Activated naive CD4-positive, alpha-beta T cell (primary cell): ENCODE measurements around the gene MAP3K15.
A peak's percentile ranks its signal among the peaks of the same experiment; 100 is the strongest.

Source experiments
- DNase-seq, 4 experiments: peaks; one replicate each; lab custom pipeline; 2025; lab: John Stamatoyannopoulos, UW

The MAP3K15 gene

DNA sequence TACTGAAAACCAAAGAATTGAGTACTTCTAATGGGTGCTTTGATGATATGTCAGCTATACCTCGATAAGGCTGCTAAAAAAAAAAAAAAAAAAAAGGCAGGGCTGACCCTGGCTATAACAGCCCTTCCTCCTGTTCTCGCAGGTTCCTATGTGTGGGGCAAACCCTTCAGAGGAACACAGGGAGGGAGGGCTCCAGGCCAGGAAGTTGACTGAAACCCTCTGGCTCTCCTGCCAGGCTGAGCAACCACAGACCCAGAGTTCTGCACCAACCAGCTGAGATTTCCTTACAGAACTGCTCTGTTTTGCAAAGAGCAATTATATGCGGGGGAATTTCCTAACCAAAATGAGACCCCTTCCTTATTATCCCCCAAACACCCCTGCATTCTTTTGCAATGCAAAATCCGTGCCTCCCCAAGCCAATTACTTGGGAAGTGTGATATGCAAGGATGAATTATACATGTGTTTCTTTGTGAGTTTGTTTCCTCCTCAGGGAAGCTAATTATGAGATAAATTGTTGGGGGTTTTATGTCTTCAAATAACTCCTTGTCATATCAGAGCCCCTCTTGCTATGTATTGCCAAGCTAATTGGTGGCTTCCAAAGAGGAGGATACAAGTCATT, 126.0 kb downstream of the MAP3K15 start:
- no peak for DNase-seq

DNA sequence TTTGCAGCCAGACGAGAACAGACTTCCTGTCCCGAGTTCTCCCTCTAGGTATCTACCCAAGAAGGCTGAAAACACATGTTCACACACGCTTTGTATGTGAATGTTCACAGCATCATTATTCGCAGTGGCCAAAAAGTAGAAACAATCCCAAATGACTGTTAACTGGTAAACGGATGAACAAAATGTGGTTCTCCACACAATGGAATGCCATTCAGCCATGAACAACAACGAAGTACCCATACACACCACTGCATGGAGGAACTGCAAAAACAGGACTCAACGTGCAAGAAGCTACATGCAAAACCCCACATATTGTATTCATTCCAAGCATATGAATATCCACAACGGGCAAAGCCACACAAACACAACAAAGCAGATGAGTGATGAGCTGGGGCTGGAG, 126.6 kb downstream of the MAP3K15 start:
- DNase-seq, result no peak

DNA sequence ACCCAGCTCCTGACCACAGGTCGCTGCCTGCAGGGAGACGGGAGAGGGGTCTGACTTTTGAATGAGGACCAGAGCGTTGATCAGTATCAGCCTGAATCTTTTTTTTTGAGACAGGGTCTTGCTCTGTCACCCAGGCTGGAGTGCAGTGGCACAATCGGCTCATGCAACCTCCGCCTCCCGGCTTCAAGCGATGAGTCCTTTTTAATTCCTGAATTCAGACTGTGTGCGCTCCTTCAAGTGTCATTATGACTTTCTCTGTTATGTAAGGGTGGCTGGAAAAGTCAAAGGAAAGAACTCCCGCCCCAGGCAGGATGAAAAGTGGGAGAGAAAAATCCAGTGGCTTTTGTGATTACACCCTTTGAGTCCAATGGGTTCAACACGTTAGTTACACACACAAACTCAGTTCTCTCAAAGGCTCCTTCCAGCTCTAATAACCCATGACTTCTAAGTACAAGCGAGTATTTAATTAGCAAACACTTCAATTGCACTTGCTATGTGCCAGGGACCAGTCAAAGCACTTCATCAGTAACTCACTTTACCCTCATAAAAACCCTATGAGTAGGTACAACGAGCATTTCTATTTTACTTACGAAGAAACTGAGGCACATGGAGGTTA, 127.1 kb downstream of the MAP3K15 start:
- no peak for DNase-seq

DNA sequence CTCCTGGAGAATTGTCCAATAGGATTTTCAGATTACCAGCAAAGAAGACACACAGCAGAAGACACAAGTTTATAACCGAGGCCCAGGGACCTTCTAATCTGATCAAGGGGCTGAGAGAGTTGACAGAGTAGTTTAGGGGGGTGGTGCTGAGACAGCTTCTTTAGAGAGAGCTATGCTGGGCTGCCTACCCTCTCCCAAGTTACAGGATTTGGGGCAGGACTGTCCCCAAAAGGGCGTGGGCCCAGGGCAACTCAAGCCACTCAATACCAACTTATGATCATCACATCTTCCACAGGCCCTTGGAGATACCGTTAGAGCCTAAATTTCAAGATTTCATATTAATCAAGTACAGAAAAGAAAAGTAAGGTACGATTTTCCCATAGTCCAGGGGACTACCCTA, 128.6 kb downstream of the MAP3K15 start:
- no peak for DNase-seq

DNA sequence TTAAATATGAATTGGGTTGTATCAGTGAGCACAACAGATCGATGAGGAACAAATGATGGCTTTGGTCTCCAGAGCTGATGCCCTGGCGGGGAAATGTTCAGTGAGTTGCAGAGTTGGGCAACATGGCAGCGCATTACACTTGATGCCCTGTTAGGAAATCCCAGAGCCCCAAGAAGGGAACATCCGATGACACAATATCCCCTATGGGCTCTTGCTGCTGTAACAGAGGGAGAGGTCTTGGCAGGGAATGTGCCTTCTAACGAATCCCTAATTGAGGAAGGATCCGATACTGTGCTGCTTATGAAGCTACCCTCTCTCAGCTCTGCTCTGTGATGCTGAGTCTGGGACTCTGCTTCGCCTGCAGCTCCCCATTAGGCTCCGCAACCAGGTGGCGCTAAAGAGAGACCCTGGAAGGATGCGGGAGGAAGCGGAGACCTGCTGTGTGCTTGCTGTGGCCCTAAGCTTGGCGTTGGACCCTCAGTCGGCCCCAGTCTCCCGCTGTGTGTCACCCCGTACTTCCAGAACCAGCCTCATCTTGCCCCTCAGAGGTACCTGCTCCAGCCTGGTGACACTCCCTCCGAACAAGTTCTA, 132.7 kb downstream of the MAP3K15 start:
- DNase-seq, result peak; percentile 6 to 42 (median 26)

DNA sequence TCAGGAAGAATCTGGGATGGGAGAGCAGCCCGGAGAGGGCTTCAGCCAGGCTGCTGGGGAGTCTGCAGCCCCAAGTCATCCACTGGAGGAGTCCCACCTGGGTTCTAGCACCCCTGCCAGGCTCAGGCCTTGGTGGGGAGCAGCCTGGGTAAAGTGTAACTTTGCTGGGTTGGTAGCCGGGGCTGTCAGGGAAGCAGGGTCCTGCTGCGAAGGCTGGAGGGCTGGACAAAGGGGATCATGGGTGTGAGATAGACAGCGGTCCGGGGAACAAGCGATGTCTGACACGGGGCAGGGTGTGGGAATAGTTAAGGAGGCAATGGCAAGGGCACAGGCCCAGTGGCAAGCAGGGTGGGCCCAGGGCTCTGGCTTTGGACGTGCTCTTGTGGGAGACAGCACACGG, 134.0 kb downstream of the MAP3K15 start:
- no peak for DNase-seq

DNA sequence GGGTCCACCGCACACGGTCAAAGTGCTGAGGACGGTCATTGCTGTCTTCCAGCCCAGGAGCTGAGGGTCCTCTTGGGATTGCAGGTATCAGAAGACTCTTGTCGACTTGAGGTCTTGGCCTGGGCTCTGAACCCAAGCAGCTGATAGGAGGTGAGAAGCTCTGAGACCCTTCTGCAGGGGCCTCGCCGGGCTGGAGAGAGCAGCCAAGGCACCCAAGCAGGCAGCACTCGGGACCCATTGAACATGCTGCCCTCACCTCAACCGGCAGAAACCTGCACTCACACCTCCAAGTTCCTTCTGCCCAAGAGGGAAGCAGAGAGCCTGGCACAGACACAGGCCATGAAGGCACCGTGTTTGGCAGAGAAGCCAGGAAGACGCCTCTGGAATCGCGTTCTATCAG, 137.5 kb downstream of the MAP3K15 start:
- DNase-seq, result no peak

DNA sequence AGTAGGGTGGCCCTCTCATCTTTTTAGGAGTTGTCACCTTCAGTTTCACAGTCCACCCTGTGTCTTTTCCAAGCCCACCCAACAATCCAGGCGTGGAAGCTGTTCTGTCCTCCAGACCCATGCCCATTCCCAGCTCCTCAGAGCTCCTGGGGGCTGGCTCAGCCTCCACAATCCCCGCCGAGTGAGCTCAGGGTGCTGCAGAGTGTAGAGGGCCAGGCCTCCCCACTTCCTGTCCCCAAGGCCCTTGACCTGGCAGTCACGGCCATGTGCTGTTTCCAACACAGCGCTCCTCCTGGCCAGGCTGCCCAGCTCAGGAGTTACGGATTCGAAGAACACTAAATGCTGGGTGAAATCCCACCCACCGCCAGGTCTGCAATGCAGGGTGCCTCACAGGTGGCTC, 139.8 kb downstream of the MAP3K15 start:
- DNase-seq, result no peak

DNA sequence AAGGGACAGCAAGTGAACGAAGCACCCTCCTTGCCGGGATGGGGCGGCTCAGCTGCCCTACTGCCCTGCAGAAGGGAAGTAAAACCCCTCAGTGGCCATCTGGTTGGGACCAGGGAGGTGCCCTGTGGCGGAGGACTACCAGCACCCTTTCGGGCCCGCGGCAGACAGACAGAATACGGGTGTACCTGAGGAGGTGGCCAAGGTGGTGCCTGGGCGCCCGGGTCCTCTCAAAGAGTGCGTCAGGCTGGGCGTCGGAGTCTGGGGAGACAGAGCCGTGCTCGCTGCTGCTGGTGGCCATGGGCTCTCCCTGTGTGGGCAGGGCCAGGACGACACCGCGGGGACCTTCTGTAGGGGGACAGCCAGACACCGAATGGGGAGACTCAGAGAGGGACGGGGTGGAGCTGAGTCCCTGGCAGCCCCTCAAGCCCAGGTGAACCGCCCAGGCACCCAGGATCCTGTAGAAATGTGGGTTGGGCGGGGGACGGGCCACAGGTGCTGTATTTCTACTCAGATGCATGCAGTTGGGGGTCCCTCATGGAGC, 141.9 kb downstream of the MAP3K15 start:
- DNase-seq, result no peak

DNA sequence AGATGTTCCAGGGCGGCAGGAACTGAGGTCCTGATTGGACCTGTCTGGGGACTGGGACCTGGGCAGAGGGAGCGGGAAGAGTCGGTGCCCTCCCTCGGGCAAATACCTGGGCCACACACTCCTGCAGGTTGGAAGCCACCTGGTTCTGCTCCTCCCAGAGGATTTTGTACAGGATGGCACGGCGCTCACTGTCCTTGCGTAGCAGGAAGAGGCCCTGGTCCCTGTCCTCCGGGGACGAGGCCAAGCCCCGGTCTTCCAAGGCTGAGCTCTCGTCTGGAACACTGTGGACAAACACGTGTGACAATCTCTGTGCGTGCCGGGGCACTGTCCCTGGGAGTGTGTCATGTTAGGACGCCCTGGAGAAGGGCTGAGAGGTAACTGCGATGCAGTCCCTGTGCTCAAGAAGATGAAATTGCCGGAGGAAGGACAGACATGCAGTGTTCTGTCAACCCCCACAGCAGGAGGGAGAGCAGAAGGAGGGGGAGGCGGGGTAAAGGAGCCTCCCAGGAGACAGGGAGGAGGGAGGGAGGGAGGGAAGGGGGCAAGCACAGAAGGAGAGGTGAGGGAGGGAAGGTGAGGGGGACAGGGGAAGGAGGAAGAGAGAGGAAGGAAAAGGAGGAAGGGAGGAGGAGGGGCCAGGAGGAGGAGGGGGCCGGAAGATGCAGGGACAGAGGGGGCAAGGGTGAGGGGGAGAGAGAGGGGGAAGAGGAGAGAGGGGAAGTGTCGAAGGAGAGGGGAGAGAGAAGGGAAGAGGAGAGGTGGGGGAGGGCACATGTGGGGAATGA, 142.6 kb downstream of the MAP3K15 start:
- DNase-seq, result no peak

DNA sequence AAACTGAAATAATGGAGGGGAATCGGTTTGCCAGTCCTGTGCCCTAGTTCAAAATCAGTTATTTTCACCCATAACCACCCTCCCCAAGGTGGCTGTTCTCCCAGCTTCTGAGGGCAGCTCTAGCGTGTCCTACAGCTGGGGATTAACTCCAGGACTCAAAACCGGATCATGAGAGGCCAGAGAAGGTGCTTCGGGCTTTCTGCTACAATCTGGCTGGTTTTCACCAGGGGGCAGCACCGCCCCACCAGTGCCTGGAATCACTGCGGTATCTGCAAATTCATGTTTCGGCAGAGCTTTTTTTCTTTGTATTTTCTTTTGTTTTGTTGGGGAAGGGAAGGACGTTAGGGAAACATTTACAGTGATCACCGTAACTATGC, 143.2 kb downstream of the MAP3K15 start:
- DNase-seq, result peak; percentile 1 to 53 (median 23)

DNA sequence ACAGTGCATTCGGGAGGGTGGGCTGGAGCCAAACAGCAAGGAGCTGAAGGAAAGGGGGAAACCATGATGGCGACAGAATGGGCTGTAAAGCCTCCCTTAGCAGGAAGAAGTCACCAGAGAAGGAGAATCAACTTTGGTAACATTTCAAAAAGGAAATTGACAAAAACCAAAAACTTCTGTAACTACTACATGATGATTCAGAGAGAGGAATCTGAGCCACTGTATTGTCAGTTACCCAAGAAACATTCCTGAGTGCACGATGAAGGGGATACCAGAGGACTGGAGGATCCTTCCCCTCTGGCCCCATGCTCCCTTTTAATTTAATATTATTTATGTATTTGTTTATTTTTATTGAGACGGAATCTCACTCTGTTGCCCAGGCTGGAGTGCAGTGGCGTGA, 145.2 kb downstream of the MAP3K15 start:
- no peak for DNase-seq

DNA sequence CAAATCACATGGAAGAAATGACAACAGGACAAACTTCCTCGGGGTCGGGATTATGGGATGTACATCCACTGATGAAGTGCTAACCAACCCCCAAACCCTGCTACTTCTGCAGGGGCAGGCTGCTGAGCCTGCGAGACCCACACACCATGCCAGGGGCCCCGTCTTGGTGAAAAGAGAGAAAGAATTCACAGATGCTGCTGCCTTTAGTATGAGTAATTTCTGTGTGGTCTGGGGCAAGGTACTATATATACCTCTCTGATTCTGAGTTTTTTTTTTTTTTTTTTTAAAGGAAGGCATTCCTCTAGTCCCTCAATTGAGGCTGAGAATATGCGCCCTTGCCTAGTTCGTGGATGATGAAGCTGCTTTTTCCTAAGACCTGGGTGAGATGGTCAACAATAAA, 146.7 kb downstream of the MAP3K15 start:
- DNase-seq, result no peak

DNA sequence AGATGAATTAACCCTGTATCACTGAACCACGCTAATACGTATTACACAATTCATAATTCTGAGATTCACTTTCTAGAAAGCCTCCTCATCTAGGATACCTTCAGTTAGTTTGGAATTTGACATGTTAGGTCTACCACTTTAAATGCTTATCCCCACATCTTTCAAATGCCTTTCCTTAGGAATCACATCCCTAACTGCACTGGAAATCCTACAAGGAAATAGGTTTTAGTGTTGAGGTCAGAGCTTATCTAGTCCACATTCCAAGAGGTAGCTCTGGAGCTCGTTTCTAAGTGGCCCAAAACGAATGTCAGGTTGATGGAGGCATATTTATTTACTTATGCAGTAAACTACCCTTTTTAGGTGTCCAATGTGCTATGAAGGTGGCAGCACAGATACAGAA, 153.6 kb downstream of the MAP3K15 start:
- DNase-seq, result no peak

DNA sequence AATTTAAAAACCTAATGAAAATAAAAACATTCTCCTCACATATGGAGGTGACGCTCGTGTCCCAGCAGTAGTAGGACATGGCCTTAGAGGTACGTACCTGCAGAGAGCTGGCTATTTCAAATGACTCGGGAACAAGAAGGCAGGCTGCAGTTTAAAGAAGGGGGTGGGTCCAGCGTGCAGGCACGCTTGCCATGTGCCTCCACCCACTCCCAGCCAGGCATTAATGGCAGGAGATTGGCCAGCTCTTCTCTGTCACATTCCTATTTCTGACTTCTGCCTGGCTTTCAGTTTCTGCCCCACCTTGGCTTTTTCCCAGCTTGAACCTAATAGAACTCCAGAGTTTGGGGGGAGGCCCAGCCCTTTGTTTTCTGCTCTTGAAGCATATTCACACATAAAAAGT, 154.4 kb downstream of the MAP3K15 start:
- no peak for DNase-seq

DNA sequence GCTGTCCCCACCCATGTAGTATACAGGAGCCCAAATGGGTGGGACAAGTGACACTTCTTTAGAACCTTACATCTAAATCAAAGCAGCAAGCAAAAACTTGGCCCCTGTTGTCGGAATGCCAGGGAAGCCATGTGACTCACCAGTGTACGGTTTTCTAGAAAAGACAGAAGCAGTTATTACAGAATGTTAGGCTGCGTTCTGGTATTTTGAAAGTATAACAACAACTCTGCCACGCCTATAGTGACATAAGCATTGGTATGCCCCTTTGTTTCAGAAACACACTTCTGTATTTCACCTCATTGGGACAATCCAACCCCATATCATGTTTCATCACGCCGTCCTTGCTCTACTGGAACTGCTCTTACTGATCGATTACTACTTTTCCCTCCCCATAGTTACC, 156.8 kb downstream of the MAP3K15 start:
- no peak for DNase-seq

DNA sequence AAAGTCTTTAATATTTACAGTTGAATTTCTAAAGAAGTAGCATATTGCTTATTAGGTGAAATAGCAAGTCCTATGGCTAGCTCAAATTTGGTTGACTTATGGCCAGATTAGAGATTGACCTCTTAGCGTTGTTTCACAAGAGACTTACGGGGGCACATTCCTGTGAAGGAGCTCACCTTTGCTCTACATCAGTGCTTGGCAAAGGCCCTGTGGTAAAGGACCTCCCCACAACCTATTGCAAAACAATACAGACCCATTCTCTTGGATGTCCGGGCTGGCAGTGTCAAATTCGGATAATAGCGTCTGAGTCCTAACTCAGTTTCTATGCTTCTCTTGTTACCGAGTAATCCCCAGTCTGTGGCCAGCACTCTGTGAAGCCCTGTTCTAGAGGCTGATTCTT, 160.7 kb downstream of the MAP3K15 start:
- DNase-seq, result no peak

DNA sequence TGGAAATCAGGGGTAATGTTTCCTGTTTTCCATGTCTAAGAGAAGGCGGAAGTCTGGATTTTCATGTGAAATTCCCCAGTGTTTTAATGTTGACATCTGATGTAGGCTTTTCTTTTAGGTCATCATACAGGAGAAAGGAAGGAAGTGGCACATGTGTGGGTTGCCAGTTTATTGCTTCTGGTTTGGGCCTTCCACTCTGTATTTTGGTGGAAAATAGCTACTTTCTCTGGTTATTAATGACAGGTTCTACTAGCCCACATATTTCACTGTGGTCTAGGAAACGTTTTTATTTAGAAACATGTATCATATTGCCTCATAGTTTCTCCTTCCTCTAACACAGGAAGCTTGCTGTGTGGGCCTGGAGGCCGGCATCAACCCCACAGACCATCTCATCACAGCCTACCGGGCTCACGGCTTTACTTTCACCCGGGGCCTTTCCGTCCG, 164.3 kb downstream of the MAP3K15 start:
- DNase-seq, result no peak

DNA sequence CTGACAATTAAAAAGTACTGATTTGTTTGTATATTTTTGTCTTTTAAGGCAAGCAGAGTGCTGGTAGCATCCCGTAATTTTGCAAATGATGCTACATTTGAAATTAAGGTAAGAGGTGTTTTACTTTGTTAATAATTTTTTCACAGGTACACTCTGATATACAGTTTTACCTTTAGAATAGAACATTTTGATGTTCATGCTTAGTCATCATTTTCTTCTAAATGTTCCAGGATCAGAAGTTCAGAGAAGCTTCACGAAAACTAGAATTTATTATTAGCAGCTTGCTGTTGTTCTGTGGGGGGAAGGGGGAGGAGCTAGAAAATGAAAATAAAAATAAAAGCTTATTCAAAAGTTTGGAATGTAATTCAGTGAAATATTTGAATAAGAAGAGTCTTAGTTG, 166.0 kb downstream of the MAP3K15 start:
- DNase-seq, result no peak

DNA sequence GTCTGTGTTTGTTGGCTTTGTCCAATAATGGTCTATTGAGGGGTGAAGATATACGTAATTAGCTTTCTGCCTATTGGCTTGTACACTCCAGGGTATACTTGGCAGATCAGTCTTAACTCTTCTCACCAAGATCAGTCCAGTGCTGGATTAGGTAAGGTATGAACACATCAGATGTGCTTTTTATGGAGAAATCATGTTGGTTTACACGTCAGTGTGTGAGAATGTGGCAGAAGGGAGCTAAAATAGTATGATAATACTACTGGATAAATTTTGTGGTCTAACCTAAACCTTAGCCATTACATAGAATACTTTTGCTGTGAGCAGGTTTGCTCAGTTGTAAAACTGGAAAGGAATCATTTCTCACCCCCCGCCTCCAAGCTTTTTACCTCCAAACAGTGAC, 167.4 kb downstream of the MAP3K15 start:
- DNase-seq, result no peak

DNA sequence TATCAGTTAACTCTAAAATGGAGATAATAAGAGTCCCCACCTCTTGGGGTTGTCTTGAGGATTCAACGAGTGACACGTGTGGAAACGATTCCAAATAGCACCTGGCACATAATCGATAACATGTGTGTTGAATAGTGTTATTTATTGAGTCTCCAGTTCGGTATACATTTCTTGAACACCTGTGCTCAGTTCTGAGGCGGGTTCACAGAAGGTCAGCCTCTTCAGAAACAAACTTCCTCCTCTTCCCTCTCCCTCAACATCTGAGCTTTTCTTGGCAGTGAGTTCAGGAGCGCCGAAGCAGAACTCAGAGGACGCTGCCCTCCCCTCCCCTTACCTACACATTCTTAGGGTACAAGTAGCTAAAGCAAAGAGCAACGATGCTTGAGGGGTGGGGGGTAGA, 170.6 kb downstream of the MAP3K15 start:
- no peak for DNase-seq

DNA sequence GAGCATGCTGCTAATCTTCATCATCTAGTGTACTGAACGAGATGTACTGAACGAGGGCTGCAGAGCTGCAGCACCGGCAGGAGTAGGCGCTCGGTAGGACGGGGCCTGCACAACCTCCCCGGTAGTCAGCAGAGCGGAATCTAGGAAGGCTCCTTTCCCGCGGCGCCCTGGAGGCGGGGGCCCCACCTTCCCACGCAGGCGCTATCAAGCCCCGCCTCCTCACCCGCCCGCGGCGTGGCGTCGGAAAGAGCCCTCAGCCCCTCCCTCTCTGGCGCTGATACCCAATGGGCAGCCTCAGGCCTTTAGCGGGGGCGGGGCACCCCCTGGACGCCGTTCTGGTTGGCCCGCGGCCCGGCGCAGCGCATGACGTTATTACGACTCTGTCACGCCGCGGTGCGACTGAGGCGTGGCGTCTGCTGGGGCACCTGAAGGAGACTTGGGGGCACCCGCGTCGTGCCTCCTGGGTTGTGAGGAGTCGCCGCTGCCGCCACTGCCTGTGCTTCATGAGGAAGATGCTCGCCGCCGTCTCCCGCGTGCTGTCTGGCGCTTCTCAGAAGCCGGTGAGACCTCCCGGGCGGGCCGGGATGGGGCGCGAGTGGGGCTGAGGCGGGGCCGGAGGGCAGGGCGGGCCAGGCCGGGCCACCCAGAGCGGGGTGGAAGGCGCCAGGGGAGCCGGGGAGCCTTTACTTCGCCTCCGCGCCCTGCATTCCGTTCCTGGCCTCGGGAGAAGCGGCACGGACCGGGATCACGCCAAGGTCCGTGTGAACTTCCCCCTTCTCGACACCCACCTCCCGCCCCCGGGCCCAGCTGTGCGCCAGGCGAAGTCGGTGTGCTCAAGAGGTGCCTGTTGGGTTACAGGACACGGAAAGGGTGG, 171.5 kb downstream of the MAP3K15 start, which contains the start of gene PDHA1:
Gene PDHA1, plus strand, starts transcription at position 393 of the 874 bp plus-strand sequence. Its CDS starts 111 bp downstream, at position 504.
- DNase-seq, result peak; percentile 70 to 88 (median 80)
